SW 1271 (cell line): ENCODE data around the gene COBL.

Experiments used
- DNase-seq, 2 experiments: peaks; one replicate each; lab custom pipeline; 2025; lab: John Stamatoyannopoulos, UW

The COBL gene

DNA sequence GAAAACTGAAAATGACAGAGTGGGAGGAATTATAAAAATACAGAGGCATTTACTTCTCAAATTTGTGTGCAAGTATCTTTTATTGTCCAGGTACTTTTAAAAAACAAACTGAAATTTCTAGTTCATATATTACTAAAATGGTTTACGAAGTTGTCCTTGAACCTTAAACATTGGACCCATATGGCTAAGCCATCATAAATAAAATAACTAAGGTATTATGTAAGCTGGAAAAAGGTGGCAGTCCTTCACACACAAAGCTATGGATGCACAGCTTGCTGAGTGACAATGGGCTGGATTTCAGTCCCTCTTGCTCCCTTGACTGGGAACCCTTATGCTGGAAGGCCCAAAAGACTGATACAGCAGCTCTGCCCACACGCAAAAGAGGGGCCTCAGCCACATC is 66.1 kb downstream of the COBL start:
- no peak for DNase-seq

DNA sequence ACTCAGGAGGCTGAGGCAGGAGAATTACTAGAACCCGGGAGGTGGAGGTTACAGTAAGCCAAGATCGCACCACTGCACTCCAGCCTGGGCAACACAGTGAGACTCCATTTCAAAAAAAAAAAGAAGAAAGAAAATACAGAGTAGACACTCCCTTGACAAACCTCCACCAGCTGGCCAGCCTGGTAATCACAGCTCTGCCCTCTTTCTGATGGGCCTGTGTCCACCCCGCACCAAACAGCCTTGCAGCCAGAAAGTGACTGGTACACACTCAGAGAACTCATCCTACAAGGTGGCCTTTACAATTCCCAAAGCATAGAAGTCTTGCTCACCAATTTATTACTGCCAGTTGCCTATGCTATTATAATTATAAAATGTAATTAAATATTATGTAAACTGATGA is 66.6 kb downstream of the COBL start:
- no peak for DNase-seq

DNA sequence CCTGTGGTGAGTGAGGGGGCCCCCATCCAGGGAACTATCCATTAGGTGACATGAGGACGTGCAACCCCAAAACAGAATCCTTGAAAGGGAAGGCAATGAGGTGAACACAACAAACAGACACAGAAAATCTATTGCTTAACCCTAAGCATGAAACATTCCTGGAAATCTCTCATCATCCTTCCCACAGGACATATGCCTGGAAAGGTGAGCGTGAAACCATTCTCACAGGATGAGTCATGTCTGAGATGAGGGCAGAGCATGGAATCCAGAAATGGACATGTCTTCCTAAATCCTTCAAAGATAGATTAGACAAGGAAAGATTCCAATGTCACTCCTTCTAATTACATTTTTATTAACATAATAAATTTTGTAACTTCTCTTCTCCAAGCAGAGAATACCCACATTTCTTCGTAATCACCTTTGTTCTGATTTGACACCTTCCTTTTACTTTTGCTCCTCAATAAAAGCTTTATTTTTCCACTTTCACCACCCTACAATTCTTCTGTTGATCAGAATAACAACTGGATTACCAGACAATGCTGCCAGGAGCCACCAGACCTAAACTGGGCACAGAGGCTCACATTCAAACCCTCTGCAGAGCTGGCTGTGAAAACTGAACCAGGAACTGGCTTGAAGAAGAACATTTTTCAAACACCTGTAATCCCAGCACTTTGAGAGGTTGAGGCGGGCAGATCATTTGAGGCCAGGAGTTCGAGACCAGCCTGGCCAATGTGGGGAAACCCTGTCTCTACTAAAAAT is 67.2 kb downstream of the COBL start:
- no peak for DNase-seq

DNA sequence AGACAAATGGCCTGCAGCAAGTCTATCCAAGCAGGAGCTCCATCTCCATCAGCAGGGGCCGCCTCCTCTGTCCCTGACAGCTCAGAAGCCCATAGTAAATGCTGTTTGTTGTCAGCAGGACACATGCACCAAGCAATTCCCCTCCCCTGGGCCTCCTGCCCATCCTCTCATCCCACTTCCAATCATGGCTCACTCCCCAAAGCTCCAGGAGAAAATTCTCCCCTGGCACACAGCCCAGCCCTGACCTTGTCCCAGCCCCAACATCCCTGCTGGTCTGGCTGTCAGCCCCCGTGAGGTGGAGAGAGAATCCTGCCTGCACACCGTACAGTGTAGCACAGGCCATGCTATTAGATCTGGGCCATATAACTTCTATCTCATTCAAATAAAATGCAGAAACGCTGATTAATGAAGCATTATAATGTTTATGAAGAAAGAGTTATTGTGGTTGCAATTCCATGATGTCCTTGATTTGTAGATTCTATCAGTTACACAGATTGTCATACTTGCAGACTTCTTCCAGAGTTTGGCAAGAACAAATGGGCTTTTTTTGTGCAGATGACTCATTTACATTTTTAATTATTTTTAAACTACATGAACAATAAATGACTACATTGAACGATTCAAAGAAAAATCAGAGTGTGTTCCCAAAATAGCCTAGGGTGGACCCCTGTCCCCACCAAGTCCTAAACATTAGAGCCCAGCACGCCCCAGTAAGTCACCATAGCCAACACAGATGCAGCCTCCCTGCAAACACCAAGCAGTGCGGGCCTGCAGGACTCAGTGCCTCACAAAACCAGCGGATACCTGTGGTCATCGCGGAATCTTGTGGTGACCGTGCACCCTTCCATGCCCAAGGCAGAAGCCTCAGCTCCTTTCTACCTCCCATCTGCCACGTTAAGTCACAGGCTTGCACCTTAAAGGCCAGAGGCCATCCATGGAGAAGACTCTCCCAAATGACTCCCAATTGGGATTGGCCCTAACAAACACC is 70.1 kb downstream of the COBL start:
- no peak for DNase-seq

GRCh38 chr7:51244885-51245284 is 71.7 kb downstream of the COBL start:
- no peak for DNase-seq

DNA sequence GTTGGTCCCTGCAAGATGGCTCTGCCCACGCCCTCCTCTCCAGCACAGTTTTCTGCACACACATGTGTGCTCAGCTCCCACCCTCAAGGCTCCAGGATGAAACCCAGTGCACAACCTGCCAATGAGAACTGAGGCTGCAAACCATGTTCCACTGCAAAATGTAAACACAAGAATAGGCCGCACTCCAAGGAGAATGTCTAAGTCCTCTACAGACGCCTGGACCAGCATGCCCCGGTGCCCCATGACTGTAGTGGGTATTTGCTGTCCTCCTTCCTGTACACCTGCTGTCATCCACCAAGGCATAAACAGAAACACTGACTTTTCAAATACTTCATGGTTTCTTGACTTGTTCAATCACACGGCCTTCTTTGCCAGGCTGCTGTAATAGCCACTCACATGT is 72.6 kb downstream of the COBL start:
- DNase-seq, result no peak

- DNase-seq, result no peak
These were observed 73.0 kb downstream of the COBL start for GRCh38 chr7:51243631-51244030.

DNA sequence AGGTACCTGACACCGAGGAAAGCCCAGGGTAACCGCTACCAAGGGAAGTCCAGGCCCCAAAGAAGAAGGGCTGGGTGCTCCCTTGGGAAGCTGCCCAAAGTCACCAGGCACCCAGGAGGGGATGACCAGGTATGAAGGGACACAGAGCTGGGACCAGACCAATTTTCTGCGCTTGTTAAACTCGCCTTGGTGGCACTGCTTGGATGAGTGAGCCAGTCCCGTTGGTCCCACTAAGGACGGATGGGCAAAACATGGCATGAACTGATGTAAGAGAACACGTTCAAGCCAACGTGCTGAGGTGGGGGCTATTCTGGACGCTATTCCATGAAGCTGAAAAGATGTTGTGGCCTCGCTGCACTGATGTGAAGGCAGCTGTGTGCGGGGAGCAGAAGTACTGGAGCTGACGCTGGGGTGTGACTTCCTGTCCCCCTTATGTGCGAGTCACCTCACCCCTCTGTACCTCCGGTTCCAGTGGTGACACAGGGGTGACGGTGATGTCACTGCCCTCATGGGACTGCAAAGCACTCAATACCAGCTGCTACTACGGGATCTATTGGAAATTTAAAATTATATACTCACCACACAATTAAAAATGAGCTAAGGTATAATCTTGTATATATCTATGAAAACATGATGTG is 73.6 kb downstream of the COBL start:
- DNase-seq, result no peak

DNA sequence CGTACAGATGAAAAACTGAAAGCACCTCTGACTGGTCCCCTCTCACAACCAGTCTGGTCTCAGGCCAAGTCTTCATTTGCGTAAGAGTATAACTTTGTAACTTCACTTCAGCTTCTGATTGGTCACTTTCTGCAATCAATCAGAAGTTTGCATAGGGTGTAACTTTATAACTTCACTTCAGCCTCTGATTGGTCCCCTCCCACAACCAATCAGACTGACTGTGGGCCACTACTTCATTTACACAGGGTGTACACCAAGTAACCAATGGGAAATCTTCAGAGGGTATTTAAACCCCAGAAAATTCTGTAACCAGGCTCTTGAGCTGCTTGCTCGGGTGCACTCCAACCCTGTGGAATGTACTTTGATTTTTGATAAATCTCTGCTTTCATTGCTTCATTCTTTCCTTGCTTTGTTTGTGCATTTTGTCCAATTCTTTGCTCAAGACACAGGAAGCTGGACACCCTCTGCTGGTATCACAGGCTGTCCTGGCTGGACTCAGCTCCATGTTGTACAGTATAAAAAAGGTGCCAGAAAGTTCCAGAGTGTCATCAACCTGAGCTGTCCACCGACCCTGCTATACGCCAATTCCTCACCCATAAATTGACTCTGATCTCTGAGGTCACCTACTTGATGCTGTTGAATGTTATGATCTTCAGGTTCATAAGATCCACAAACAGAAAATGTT is 74.5 kb downstream of the COBL start:
- DNase-seq, result no peak

DNA sequence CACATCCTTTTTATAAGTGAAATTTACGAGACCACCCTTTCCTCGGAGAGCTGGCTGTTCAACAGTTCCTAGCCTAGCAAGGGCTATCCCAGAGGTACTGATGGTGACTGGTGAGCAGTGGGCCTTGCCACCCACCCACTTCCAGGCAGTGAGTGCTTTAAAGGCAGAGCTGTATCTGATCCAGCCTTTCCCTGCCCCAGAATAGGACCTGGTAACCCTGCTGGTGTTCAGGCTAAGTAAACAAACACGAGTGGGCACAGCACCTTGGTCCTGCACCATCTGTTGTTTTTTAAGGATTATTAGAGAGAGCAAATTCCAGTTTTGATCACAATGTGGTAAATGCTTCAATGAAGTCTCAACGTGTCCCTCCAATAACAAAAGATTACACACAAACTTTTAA is 75.7 kb downstream of the COBL start:
- no peak for DNase-seq

DNA sequence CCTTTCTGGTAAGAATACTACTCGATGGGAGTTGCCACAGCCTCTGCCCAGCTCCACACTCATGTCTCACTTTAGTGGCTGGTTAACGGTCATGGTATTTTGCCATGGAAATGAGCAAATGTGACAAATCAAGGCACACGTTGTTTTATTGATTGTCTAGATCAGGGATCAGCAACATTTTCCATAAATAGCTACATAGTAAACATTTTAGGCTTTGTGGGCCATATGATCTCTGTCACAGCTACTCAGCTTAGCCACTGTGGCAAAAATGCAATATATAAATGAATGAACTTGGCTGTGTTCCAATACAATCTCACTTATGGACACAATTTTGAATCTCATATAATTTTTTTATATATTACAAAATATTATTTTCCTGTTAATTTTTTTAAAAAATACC is 76.9 kb downstream of the COBL start:
- no peak for DNase-seq

DNA sequence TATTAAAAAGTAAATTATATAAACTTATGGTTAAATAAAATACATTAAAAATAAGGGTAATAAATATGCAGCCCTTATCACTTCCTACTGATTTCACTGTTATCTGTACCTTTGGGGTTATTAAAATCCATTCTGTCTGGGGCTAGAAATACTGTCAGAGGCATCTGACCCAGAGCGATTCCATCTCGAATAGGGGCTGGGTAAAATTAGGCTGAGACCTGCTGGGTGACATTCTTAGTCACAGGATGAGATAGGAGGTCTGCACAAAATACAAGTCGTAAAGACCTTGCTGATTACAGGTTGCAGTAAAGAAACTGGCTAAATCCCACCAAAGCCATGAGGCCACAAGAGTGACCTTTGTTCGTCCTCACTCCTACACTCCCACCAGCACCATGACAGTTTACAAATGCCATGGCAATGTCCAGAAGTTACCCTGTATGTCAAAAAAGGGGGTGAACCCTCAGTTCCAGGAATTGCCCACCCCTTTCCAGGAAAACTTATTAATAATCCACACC is 77.6 kb downstream of the COBL start:
- no peak for DNase-seq

DNA sequence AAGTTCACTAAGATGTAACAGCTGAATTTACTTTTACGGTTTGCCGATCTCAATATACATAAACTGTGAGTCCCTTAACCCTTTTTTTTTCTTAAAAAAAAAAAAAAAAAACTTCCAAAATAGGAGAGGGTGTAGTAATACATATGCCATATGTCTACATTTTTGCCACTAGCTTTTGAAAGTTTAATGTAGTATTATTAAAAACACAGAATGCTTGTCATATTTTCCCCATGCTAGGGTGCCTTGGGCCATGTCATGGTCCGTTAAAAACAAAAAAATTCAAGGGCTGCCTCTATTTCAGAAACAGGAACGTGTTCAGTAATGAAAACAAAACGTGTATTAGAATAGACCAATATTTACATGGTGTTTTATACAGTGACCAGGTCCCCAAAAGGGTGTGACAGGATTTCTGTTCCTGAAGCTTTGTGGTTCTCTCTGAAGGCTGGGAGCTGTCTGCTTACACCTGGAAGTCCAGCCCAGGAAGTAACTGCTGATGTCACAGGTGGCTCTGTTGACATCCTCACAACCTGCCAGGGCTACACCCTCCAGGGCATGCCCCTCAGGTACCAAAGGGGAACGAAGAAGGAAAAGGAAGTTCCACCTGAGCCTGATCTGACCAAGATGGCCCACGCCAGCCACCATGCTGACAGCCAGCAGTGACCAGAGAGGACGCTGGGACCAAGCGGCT is 79.0 kb downstream of the COBL start:
- no peak for DNase-seq

- no peak for DNase-seq
These were observed 80.0 kb downstream of the COBL start for GRCh38 chr7:51236470-51237132.

DNA sequence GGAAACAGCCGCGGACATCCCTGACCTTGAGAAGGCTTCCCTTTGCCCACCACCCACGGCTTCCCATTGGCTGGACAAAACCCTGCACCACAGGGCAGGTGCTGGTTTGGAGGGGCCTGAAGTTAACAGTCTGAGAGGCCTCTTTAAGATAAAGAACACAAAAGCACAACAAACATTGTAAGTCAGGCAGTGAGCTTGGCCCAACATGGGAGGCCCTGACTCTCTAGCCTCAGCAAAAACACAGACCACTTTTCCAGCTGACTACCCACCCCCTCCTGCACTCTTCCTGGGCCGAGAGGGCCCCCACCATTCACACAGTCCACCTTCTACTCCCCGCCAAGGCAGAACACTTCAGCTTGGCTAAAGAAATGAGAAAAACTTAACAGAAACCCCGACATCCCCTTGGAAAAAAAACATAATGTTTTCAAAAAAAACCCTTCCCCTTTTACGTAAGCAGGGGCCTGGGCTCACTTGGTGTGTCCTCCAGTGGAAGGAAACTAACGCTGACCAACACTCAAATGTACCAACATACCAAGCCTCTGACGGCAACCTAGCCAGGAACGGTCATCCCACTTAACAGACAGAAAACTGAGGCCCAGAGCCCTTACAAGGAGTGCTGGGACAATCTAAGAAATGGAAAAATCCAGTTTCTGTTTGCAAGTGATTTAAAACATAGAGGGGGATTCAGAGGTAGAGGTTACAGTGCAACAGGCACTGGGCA is 80.9 kb downstream of the COBL start:
- DNase-seq, result no peak

- no peak for DNase-seq
These were observed 81.8 kb downstream of the COBL start for GRCh38 chr7:51234609-51235308.

DNA sequence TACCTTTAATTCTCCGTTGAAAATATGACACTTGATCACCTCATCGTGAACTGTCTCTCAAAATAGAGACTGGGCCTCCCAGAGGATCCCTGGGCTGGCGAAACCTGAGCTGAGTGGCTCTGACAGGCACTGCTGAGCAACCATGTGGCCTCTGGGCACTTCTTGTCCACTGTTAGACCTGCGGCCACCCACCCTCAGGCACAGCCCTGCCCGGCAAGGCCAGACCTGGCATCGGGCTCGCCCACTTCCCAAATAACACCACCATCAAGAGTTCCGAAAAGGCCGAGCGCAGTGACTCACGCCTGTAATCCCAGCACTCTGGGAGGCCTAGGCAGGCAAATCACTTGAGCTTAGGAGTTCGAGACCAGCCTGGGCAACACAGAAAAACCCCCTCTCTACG is 82.5 kb downstream of the COBL start:
- DNase-seq, result no peak

DNA sequence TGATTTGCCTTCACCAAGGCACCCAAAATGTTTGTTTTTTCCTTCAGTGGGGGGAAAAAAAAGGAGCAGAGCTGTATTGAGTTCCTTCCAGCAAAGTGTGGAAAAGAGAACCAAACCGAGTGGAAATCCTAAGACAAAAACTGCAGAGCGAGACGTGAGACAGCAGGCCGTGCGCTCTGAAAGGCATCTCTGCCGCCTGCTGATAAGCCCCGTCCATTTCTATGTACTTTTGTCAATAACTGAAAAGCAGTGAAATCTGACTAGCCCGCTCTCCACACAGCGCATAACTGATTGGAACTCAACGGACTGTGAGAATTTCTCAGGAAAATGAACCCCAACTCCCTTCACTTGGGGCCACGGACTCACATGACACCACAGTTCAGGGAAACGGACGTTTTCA is 83.2 kb downstream of the COBL start:
- no peak for DNase-seq

DNA sequence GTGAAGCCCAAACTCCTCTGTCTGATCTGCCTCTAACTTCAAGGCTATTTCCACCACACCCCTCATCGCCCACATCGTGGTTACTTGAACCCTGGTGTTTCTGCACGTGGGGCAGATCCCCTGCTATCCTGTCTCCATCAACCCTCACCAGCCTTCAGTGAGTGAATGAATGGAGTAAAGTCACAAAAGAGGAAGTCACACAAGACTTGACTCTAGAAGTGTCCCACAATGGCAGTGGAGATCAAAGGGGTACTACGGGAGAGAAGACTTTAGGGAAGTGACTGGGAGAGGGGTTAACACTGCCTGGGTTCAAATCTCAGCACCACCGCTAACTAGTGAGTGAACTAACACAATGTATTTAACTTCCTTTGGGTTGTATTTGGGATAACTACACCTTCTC is 85.9 kb downstream of the COBL start:
- DNase-seq, result no peak

GRCh38 chr7:51230324-51230625 is 86.3 kb downstream of the COBL start:
- DNase-seq, result no peak
